Muscle of back (tissue), 11 donors: Measurements from ENCODE around the gene ERGIC1. TPM values are rescaled to one million over a fixed set of nuclear protein-coding genes. Genes with fewer than 3 reads are reported as not detected.

Source experiments
- DNase-seq, 3 donors: peaks; one replicate each; pipeline versions ENCODE4 v3.0.0 to v3.0.0-alpha.2; 2013
- polyA plus RNA-seq, 10 donors: library from polyadenylated mRNA; unstranded; fragments of 120-200 nt; gene quantifications; one replicate each; pipeline ENCODE4 v1.2.1, GENCODE V29; 2013; ENCODE audit not compliant: insufficient read length in 10 of 10

ERGIC1 gene
- polyA plus RNA-seq, 10 donors: 85.1 to 102 (median 91.8) TPM

DNA sequence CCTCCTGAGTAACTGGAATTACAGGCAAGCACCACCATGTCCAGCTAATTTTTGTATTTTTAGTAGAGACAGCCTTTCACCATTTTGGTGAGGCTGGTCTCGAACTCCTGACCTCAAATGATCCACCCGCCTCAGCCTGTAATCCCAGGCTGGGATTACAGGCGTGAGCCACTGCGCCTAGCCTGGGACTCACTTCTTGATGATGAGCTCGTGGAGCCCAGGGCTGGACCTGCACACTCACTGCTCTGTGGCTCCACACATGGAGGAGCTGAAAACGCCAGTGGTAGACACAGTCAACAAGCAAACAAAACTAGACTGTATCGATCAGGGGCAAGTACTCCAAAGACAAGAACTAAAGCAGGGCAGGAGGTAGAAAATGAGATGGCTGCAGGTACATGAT is 65.4 kb downstream of the ERGIC1 start:
- DNase-seq: no peak

DNA sequence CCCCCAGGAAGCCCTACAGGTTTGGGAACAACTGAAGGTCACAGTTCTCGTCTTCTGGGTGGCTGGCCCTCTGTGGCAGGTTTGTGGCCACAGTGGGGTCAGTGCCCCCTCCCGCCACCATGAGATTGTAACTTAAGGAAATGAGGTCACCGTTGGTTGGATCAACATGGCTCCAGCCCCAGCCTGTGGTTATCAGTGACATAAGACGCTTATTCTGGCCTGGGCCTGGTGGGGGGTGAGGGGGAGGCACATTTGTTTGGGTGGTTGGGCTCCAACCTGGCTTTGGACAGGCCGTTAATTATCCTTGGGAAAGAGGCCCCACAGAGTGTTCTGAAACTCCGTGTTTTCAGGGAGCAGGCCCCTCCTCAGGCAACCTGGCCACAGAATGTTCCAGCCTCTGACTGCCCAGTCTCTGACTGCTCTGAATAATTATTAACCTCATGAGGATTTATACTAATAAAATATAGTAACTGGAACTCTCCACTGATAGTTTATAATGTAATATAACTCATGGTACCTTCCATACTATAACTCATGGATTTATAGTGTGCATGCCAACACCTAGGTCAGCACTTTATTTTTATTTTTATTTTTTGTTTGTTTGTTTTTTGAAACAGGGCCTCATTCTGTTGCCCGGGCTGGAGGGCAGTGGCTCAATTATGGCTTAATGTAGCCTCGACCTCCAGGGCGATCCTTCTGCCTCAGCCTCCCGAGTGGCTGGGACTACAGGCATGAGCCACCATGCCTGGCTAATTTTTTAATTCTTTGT is 67.1 kb downstream of the ERGIC1 start:
- no peak for DNase-seq

DNA sequence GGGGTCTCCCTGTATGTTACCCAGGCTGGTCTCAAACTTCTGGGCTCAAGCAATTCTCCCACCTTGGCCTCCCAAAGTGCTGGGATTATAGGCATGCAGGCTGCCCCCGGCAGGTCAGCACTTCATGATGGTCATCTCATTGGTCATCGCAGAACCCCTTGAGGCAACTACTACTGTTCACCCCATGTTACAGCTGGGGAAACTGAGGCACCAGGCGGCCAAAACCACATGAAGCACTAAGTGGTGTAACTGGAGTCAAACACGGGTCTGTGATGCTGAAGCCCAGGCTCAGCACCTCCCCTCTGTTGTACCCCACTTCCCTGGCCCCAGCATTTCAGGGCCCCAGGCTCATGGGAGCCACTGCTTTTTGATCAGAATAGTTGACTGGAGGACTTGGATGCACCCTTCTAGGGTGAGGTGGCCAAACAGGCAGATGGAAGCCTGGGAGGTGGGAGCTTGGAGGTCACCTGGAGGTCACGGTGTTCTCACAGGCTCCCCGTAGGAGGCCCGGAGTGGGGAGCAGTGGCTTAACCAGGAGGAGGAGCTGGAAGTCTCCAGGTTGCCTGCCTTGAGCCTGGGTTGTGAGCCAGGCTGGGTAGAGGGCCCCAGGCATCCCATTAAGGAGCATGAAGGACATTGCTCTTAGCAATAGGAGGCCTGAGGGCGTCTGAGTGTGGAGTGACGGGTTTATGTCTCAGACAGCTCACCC is 67.9 kb downstream of the ERGIC1 start:
- no peak for DNase-seq

DNA sequence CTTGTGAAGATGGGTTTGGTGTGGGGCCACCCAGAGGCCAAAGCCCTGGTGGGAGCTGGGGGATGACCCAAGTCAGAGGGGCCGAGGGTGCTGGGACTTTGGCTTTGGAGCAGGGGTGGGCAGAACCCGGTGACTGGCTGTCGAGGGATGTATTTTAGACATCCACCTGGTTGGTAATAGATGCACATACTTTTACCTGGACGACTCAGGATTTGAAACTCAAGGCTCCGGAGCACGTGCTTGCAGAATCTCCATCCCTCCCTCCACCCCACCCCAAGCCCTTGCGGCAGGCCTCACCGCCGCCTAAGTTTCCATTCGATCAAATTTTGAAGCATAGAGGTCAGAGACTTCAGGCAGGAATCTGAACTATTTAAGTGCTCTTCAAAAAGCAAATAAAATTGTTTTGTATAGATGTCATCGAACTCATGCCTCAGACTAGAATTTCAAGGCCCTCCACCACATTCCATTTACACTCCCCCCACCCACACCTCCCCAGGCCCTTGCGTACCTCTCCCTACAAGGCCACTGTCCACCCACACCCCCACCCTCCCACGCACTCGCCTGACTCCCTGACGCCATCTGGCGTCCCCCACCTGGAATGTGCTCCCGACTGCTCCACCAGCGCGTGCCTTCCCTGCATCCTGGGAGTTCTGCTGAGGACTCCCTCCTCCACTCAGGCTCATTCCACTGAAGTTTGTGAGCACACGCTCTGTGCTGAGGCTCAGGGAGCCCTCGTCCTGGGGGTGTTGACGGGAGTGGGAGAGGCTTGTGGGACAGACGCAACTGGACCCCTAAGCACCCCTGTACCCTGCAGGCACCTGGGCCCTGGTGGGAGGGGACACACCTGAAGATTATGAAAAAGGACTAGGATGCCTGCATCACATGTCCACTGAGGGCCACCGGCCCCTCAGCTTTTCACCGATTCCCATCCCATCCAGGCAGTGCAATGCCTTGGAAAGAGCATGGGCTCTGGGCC is 68.7 kb downstream of the ERGIC1 start:
- DNase-seq: peak; percentile 84 to 89 (median 86)

DNA sequence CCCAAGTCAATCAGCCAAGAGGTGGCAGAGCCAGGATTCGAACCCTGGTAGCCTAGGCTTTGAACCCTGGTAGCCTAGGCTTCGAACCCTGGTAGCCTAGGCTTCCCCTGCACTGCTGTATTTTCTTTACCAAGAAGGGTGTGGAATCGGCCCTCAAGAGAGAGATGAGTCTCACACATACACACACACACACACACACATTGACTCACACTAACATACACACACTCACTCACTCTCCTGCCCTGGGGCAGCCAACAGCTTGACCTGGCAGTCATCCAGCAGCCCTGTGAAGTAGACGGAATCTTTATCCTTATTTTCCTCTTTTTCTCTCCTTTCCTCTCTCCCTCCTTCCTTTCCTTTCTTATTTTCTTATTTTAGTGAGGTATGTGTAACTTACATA is 69.7 kb downstream of the ERGIC1 start:
- DNase-seq: peak in 1 of 3 donors; percentile 83

DNA sequence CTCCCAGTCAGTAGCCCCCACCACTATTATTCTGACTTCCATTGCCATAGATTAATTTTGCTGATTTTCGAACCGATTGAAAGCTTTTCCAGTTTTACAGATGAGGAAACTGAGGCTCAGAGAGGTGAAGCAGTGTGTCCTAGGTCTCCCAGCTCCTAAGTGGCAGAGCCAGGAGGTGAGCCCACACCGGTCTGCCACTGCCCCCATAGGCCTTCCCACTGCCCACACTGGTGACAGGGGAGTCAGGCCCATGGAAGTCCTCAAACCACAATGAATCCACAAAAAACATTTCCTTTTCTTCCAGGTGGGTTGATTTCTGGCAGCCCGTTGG is 70.2 kb downstream of the ERGIC1 start:
- no peak for DNase-seq

DNA sequence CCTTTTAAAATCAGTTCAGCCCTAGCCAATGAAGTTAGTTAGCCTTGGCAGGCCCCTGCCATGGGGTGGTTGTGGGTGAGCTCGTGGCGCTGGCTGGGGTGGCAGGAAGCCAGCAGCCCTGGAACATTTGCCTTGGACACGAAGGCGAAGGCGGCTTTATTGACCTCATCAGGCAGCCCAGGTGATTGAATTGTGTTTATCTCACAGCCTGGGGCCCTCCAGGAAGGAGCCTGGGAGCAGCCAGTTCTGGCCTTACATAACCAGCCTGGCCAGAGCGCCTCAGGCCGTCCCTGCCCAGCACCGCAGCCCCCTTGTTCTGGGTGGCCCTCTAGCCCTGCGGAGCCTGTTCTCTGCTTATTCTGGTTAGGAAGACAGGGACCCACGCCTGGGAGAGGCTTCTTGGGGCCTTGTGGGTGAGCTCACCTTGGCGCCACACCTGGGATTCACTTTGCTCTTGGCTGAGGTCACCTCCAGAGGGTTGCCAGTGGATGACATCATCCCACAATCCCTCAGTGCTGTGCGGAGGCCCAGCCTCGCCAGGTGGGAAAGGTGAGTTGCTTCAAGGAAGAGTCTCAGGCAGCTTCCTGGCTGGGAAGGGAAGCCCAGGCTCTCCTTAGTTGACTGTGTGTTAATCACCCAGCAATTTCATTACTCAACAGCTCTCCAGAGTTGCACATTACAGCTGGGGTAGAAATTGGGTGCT is 70.7 kb downstream of the ERGIC1 start:
- DNase-seq: no peak

DNA sequence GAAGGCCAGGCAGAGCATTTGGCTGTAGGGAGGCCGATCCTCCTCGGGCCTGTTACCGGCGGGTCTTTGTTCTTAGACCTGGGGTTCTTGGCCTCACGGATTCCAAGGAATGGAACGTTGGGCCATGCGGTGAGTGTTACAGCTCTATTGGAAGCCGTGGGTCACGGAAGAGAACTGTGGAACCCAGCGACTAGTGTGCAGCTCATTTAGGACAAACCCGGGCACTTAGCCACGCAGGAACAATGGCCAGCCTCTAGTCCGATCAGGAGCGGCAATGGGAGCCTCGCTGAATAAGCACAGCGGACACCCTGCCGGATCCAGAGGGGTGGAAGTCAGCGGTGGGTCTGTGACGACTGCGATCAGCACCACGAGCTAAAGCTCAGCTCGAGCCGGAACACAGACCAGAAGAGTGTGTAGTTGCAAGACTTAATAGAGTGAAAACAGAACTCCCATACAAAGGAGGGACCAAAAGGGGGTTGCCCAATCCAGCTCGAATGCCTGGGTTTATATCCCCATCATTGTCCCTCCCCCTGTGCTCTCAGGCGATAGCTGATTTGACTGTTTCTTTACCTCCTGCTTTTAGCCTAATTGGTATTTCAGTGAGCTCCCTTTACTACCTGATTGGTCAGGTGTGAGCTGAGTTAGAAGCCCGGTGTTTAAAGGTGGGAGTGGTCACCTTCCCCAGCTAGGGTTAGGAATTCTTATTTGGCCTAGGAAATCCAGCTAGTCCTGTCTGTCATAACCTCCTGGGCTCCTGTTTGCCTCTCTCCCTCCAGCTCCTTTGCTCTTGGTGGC is 71.5 kb downstream of the ERGIC1 start:
- no peak for DNase-seq

DNA sequence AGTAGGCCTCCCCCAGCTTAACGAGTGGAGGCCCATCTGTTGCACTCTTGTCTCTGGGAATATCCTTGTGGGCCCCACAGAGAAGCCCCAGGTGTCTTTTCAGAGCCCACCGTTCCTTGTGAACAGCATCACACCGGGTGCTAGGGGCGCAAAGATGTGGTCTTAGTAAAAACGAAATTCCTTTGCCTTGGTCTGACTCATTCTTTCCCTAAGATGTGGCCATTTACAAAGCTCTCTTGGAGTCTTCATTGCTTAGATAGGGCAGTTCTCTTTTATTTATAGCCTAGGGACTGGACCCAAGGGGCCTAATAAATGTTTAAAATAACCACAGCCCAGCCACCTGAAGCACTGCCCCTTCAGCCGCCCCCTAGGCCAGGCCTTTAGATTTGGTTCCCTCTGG is 72.4 kb downstream of the ERGIC1 start:
- DNase-seq: peak in 1 of 3 donors; percentile 54

DNA sequence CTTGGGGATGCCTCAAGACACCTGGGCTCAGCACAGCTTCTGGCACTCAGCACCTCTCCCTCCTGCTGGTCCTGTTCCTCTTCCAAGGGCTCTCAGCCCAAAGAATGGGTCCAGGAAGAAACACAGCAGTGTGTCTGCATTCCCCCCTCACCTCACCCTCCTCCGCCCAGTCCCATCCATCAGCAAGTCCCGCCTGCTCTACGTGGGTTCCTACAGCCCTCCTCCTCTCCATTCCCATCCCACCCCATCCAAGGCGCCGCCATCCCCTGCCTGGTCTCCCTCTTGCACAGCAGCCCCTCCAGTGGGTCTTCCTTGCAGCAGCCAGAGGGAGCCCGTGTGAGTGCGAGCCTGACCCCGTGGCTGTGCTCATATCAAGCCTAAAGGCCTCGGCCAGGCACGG is 72.8 kb downstream of the ERGIC1 start:
- DNase-seq: no peak

DNA sequence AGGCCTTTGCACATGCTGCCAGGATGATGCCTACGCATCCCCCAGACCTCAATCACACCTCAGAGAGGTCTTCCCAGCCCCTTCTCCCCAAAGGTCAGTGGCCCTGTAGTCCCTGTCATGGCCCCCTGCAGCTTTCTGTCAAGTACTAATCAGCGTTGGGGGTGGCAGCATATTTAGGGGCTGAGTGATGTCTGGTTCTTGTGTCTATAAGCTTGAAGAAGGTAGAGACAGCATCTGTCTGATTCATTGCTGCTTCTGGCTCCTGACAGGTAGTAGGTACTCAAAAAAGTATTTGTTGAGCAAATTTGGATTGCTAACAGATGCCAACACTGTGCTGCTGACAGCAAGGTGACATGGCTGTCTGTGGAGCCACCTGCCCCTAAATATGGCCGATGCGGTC is 73.6 kb downstream of the ERGIC1 start:
- no peak for DNase-seq

DNA sequence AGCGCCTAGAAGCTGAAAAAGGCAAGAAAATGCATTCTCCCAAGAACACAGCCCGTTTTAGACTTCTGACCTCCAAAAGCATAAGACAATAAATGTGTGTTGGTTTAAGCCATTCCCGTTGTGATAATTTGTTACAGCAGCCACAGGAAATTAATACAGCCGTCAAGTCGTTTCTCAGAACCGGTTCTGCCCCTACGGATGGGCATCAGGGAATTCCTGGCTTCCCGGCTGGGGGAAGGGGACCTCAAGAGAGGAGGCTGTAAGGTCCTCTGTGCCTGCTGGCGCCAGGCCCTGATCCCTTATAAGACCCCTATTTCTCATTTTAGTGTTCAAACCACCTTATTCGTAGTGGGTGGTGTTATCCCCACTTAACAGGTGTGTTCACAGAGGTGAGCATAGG is 74.6 kb downstream of the ERGIC1 start:
- no peak for DNase-seq

DNA sequence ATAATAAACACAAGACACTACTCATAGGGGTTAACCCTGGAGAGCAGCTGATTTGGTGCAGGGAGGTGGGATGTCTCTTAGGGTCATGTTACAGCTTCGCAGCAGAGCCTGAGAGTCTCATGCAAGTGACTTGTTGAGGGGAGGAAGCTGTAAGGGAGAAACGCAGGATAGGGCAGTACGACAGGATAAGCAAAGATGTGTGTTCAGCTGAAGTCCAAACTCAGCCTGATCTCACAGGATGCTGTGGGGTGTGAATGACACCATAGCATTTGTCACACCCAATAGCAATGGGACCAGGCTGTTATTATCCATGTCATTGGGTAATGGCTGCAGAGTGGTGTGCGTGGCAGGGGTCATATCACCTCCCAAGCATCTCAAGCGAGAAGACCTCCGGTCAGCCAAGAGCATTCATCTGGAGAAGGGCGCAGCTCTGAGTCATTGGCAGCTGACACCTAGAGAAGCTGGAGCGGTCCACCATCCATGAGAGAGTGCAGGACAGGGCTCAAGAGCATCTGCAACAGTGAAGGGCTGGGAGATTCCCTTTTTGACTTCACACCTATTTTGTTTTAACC is 76.0 kb downstream of the ERGIC1 start:
- peak in 2 of 3 donors; percentile 59 to 67 for DNase-seq

DNA sequence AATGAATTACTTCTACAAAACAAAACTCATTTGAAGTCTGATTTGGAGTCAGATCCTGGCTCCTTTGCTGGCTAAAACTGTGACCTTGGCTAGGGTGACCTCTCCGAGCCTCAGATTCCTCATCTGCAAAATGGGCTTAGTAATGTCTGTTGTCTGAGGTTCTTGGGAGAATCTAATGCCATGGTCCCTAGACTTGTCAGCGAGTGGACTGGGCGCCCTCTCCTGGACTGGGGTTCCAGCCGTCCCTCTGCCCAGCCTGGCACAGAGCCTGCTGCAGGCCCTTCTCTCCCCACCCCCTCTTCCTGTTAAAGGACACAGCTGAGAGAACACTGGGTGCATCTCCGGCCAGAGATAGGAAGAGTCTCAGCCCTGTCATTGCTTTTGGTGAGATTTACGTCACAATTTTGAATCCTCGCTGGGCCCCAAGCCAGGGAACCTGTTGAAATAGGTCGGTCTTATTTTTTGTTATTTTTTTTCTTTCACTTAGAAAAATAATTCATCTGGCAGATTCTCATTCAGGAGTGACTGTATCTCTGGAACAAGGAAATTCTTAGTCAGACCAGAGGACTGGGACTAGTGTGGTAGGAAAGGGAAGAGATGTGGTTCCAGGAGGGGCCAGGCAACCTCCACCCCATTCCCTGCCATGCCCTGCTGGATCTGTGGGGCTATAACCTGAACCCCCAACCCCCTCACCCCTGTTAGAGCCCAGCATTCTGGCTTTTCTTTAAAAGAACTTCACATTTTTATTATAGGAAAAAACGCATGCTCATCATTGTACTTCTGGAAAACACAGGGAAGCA is 77.0 kb downstream of the ERGIC1 start:
- no peak for DNase-seq

DNA sequence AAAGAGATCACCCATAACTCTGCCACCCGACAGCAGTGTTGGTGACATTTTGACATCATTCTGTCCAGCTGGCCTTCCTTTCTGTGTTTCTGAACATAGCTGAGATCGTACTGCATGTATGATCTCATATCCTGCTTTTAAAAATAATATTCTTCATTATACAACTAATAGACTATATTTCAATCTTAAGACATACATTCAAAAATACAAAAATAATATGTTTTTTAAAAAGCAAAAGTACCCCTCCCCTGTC is 77.5 kb downstream of the ERGIC1 start:
- no peak for DNase-seq

DNA sequence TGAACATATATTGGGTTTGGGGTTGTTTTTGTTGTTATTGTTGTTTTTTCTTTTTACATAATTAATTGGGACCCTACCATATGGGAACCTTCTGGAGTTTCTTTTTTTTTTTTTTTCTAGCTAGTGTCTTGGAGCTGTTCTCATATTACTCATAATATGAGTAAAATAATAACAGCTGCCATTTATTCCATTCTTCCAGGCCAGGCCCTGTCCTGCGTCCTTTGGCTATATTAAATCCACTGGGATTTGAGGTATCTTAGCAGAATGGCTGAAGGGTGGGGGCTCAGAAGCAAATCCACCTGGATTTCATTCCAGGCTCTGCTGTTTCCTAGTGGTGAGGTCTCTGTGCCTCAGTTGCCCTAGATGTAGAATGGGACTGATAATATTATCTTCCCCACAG is 77.9 kb downstream of the ERGIC1 start:
- DNase-seq: no peak

DNA sequence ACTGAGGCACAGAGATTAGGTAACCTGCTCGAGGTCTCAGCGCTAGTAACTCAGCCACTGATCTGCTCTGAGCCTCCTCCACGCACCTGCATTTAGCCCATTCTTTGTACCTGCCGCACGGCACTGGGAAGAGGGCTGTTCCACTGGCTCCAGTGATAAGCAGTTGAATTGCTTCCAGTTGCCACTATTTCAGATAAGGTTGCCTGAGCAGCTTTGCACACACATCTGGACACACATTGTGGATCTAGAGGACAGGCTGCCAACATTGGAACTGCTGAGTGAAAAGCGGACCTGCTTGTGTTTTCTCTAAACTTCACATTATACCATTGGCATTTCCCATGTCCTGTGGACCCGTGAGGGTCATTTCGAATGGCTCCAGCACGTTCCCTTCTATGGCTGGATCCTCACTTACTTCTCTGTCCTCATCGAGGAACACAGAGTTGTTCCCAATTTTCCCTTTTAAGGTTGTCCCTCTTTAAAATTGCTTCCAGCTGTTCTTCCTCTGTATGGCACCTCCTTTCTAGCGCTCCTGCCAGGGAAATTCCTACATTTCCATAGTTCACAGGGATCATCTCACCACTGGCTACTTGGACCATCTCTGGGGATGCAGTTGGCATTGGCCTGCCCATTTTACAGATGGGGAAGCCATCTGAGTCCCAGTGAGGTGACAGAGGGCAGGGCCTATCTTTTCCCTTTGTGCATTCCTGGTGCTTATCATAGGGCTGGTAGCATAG is 79.2 kb downstream of the ERGIC1 start:
- DNase-seq: no peak

DNA sequence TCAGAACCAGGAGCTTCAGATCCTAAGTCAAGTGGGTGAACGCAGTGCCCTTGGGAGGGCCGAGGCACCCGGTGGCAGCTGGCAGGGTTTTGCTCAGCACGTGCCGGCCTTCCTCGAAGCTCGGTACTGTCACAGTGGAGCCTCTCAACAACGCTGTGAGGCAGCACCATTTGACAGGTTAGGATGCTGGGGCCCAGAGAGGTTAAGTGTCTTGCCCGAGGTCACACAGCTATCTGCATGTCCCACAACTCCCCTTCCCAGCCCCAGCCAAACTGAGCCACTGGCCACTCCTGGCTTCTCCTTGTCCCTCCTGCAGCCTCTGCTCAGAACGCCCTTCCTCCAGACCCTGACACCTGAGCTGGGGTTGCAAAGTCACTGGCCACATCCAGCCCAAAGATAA is 81.5 kb downstream of the ERGIC1 start:
- no peak for DNase-seq
